ENCODE results near the gene PCCA.

The PCCA gene

GRCh38 chr13:100341327-100341726 is 252.4 kb downstream of the PCCA start:
- H3K4me3 Mint-ChIP-seq = no peak overlapping the region
- TF ChIP-seq, protein P1, sequence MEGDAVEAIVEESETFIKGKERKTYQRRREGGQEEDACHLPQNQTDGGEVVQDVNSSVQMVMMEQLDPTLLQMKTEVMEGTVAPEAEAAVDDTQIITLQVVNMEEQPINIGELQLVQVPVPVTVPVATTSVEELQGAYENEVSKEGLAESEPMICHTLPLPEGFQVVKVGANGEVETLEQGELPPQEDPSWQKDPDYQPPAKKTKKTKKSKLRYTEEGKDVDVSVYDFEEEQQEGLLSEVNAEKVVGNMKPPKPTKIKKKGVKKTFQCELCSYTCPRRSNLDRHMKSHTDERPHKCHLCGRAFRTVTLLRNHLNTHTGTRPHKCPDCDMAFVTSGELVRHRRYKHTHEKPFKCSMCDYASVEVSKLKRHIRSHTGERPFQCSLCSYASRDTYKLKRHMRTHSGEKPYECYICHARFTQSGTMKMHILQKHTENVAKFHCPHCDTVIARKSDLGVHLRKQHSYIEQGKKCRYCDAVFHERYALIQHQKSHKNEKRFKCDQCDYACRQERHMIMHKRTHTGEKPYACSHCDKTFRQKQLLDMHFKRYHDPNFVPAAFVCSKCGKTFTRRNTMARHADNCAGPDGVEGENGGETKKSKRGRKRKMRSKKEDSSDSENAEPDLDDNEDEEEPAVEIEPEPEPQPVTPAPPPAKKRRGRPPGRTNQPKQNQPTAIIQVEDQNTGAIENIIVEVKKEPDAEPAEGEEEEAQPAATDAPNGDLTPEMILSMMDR (IDR thresholded peaks at IDR 0.05) = no peak
- DNase-seq = no peak
- peaks cover 4% of the 10 kb centered on the region for H3K4me1 Mint-ChIP-seq
- peaks cover 28% of the 10 kb centered on the region for H3K9me3 Mint-ChIP-seq
- no peak overlapping the region for H3K27ac Mint-ChIP-seq
- H3K27me3 Mint-ChIP-seq (ENCODE audit: low read depth, poor library complexity) = no peaks in the 10 kb centered on the region
- H3K36me3 Mint-ChIP-seq (ENCODE audit: low read depth) = peaks cover 94% of the 10 kb centered on the region

GRCh38 chr13:100344544-100344943 is 255.7 kb downstream of the PCCA start:
- TF ChIP-seq, protein P1 (IDR thresholded peaks at IDR 0.05) = no peak
- Mint-ChIP-seq H3K36me3 (ENCODE audit: low read depth) (peaks cover 82% of the 10 kb centered on the region), H3K4me3 (no peak overlapping the region), H3K9me3 (peaks cover 29% of the 10 kb centered on the region), H3K27me3 (ENCODE audit: low read depth, poor library complexity) (no peaks in the 10 kb centered on the region), H3K27ac (no peak overlapping the region), H3K4me1 (peaks cover 3% of the 10 kb centered on the region)
- no peak for DNase-seq

- Mint-ChIP-seq H3K4me3 (no peak overlapping the region), H3K9me3 (peaks cover 29% of the 10 kb centered on the region), H3K27ac (no peak overlapping the region), H3K36me3 (ENCODE audit: low read depth) (peaks cover 59% of the 10 kb centered on the region), H3K4me1 (peaks cover 8% of the 10 kb centered on the region), H3K27me3 (ENCODE audit: low read depth, poor library complexity) (no peaks in the 10 kb centered on the region)
- TF ChIP-seq, protein P1 (IDR thresholded peaks at IDR 0.05) = no peak
- no peak for DNase-seq
These were observed 259.1 kb downstream of the PCCA start for GRCh38 chr13:100347968-100348367.

DNA sequence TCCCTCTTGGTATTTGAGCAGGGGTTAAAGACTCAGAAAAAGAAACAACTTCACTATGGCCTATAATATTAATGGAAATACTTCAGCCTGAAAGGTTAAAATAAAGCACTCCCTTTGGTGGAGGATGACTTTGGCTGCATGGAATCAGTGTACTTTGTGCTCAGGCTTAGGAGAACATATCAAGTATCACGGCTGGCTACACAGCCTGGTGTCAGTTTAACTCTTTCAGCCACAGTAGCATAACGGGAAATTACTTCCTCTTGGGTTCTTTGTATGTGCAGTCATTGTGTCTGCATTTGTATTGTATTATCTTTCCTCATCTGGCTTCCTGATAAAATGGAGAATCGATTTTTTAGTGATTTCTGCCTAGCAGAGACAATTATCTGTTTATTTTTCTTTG is 260.7 kb downstream of the PCCA start:
- Mint-ChIP-seq H3K36me3 (ENCODE audit: low read depth) (peaks cover 48% of the 10 kb centered on the region), H3K4me3 (no peak overlapping the region), H3K4me1 (peaks cover 19% of the 10 kb centered on the region), H3K27ac (no peak overlapping the region), H3K27me3 (ENCODE audit: low read depth, poor library complexity) (peaks cover 3% of the 10 kb centered on the region), H3K9me3 (peaks cover 22% of the 10 kb centered on the region)
- no peak for DNase-seq
- TF ChIP-seq, protein P1 (IDR thresholded peaks at IDR 0.05) = no peak

DNA sequence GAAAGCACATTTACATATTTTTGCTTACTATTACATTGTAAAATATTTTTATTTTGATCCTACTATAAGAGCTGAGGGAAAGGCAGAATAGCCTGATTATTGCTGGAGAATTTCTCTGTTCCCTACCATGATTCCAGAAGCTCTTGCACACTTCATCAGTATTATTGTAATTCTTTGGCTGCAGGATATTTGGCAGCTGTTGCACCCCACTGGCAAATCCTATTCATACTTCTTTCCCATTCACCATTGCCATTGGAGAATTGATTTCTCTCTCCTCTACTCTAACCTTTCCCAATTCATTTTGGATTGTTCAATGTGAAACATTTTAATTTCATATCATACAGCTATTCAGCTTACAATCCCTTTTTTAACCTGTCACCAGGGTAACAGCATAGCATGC is 261.7 kb downstream of the PCCA start:
- H3K27ac Mint-ChIP-seq = no peak overlapping the region
- peaks cover 3% of the 10 kb centered on the region for H3K27me3 Mint-ChIP-seq (ENCODE audit: low read depth, poor library complexity)
- H3K4me3 Mint-ChIP-seq = no peak overlapping the region

DNA sequence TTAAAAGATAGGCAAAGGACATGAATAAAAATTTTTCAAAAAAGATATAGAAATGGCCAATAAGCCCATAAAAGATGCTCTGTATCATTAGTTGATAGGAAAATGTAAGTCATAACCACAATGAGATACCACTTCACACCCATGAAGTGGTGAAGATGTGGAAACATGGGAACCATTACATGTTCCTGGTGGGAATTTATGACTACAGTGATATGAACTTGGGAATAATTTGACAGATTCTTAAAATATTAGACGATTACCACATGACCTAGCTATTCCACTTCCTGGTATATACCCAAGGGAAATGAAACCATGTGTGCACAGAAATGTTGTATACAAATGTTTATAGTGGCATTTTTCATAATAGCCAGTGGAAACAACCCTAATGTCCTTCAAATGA is 267.5 kb downstream of the PCCA start:
- Mint-ChIP-seq H3K27me3 (ENCODE audit: low read depth, poor library complexity) (peaks cover 3% of the 10 kb centered on the region), H3K4me1 (peaks cover 17% of the 10 kb centered on the region)
- TF ChIP-seq, protein P1 (IDR thresholded peaks at IDR 0.05) = no peak

More for the DNA sequence above, 261.7 kb downstream of the PCCA start:
- Mint-ChIP-seq H3K9me3 (peaks cover 12% of the 10 kb centered on the region), H3K36me3 (ENCODE audit: low read depth) (peaks cover 45% of the 10 kb centered on the region), H3K4me1 (peaks cover 24% of the 10 kb centered on the region)
- TF ChIP-seq, protein P1 (IDR thresholded peaks at IDR 0.05) = no peak
- no peak for DNase-seq

More for the DNA sequence above, 267.5 kb downstream of the PCCA start:
- no peak overlapping the region for H3K4me3 Mint-ChIP-seq
- DNase-seq = no peak
- peaks cover 55% of the 10 kb centered on the region for H3K36me3 Mint-ChIP-seq (ENCODE audit: low read depth)
- no peak overlapping the region for H3K27ac Mint-ChIP-seq
- no peaks in the 10 kb centered on the region for H3K9me3 Mint-ChIP-seq
